BLaER1 (cell line): ENCODE data around the gene EMSY.

Experiments used
- H3K27ac ChIP-seq: shearing (Covaris generic); formaldehyde crosslinking; 2 replicates; pipeline ENCODE4 v1.8.1; 2022
- H3K27me3 ChIP-seq: shearing (Covaris generic); formaldehyde crosslinking; 2 replicates; pipeline ENCODE4 v1.8.1; 2022
- H3K36me3 ChIP-seq: shearing (Covaris generic); formaldehyde crosslinking; 2 replicates; pipeline ENCODE4 v1.8.1; 2022
- H3K4me1 ChIP-seq: shearing (Covaris generic); formaldehyde crosslinking; 2 replicates; pipeline ENCODE4 v1.8.1; 2022
- H3K4me2 ChIP-seq: shearing (Covaris generic); formaldehyde crosslinking; 2 replicates; pipeline ENCODE4 v1.8.1; 2022
- H3K4me3 ChIP-seq: shearing (Covaris generic); formaldehyde crosslinking; 2 replicates; pipeline ENCODE4 v1.8.1; 2022
- H3K9ac ChIP-seq: shearing (Covaris generic); formaldehyde crosslinking; 2 replicates; pipeline ENCODE4 v1.8.1; 2022
- H3K9me3 ChIP-seq: shearing (Covaris generic); formaldehyde crosslinking; 2 replicates; pipeline ENCODE4 v1.8.1; 2022
- H4K20me1 ChIP-seq: shearing (Covaris generic); formaldehyde crosslinking; 2 replicates; pipeline ENCODE4 v1.8.1; 2022
- Cebpa-rat ChIP-seq: shearing (Covaris generic); IDR thresholded peaks from 2 replicates; pipeline ENCODE4 v1.8.1; 2022

Gene EMSY

GRCh38 chr11:76515494-76515893 is 70.7 kb downstream of the EMSY start:
- no peaks in the 10 kb centered on the region for H4K20me1 ChIP-seq
- no peak for TF ChIP-seq Cebpa-rat
- H3K9me3 ChIP-seq, result no peaks in the 10 kb centered on the region
- H3K4me3 ChIP-seq, result no peak overlapping the region
- H3K36me3 ChIP-seq, result peaks cover 20% of the 10 kb centered on the region
- H3K9ac ChIP-seq, result no peak overlapping the region
- H3K27ac ChIP-seq, result no peak overlapping the region
- no peak overlapping the region for H3K4me2 ChIP-seq
- no peaks in the 10 kb centered on the region for H3K27me3 ChIP-seq
- peaks cover 24% of the 10 kb centered on the region for H3K4me1 ChIP-seq

GRCh38 chr11:76523147-76523546 is 78.3 kb downstream of the EMSY start:
- Histone ChIP-seq H3K4me3 (no peak overlapping the region), H3K4me2 (no peak overlapping the region), H3K9me3 (no peaks in the 10 kb centered on the region), H4K20me1 (no peaks in the 10 kb centered on the region), H3K36me3 (peaks cover 51% of the 10 kb centered on the region), H3K27me3 (no peaks in the 10 kb centered on the region), H3K9ac (no peak overlapping the region), H3K27ac (no peak overlapping the region), H3K4me1 (peaks cover 8% of the 10 kb centered on the region)
- TF ChIP-seq Cebpa-rat, result no peak

- Histone ChIP-seq H3K4me1 (peaks cover 10% of the 10 kb centered on the region), H3K9ac (no peak overlapping the region), H3K4me3 (no peak overlapping the region), H3K27ac (no peak overlapping the region), H3K36me3 (peaks cover 54% of the 10 kb centered on the region), H3K4me2 (no peak overlapping the region), H3K9me3 (no peaks in the 10 kb centered on the region), H3K27me3 (no peaks in the 10 kb centered on the region), H4K20me1 (no peaks in the 10 kb centered on the region)
- no peak for TF ChIP-seq Cebpa-rat
These were observed 79.1 kb downstream of the EMSY start for GRCh38 chr11:76523786-76524436.

GRCh38 chr11:76524461-76524860 is 79.6 kb downstream of the EMSY start:
- no peak overlapping the region for H3K27ac ChIP-seq
- H3K27me3 ChIP-seq, result no peaks in the 10 kb centered on the region
- H3K9me3 ChIP-seq, result no peaks in the 10 kb centered on the region
- no peak overlapping the region for H3K4me3 ChIP-seq
- H3K9ac ChIP-seq, result no peak overlapping the region
- H3K36me3 ChIP-seq, result peaks cover 56% of the 10 kb centered on the region
- no peaks in the 10 kb centered on the region for H4K20me1 ChIP-seq
- H3K4me2 ChIP-seq, result no peak overlapping the region
- TF ChIP-seq Cebpa-rat, result no peak
- peaks cover 10% of the 10 kb centered on the region for H3K4me1 ChIP-seq

- H3K4me3 ChIP-seq, result no peak overlapping the region
- no peak overlapping the region for H3K9ac ChIP-seq
- H3K4me2 ChIP-seq, result no peak overlapping the region
- no peaks in the 10 kb centered on the region for H3K27me3 ChIP-seq
- H4K20me1 ChIP-seq, result no peaks in the 10 kb centered on the region
- no peaks in the 10 kb centered on the region for H3K9me3 ChIP-seq
- H3K36me3 ChIP-seq, result peaks cover 58% of the 10 kb centered on the region
- peaks cover 10% of the 10 kb centered on the region for H3K4me1 ChIP-seq
- TF ChIP-seq Cebpa-rat, result no peak
- H3K27ac ChIP-seq, result no peak overlapping the region
These were observed 80.1 kb downstream of the EMSY start for GRCh38 chr11:76524919-76525318.

- H3K27me3 ChIP-seq, result no peaks in the 10 kb centered on the region
- no peak overlapping the region for H3K4me2 ChIP-seq
- peaks cover 63% of the 10 kb centered on the region for H3K36me3 ChIP-seq
These were observed 82.1 kb downstream of the EMSY start for GRCh38 chr11:76526878-76527277.

GRCh38 chr11:76542436-76542835 is 97.6 kb downstream of the EMSY start:
- Histone ChIP-seq H4K20me1 (no peaks in the 10 kb centered on the region), H3K9me3 (no peaks in the 10 kb centered on the region), H3K9ac (no peak overlapping the region), H3K27me3 (no peaks in the 10 kb centered on the region), H3K4me2 (no peak overlapping the region), H3K27ac (no peak overlapping the region), H3K4me1 (no peaks in the 10 kb centered on the region), H3K36me3 (peaks cover 77% of the 10 kb centered on the region), H3K4me3 (no peak overlapping the region)
- TF ChIP-seq Cebpa-rat, result no peak

More at GRCh38 chr11:76526878-76527277, 82.1 kb downstream of the EMSY start:
- no peak overlapping the region for H3K9ac ChIP-seq
- no peaks in the 10 kb centered on the region for H3K9me3 ChIP-seq
- H3K4me3 ChIP-seq, result no peak overlapping the region
- TF ChIP-seq Cebpa-rat, result no peak
- H3K4me1 ChIP-seq, result peaks cover 10% of the 10 kb centered on the region
- no peaks in the 10 kb centered on the region for H4K20me1 ChIP-seq
- no peak overlapping the region for H3K27ac ChIP-seq

GRCh38 chr11:76543006-76543703 is 98.3 kb downstream of the EMSY start:
- H3K4me3 ChIP-seq, result no peak overlapping the region
- no peaks in the 10 kb centered on the region for H4K20me1 ChIP-seq
- H3K9me3 ChIP-seq, result no peaks in the 10 kb centered on the region
- H3K27ac ChIP-seq, result no peak overlapping the region
- no peak overlapping the region for H3K9ac ChIP-seq
- H3K4me1 ChIP-seq, result no peaks in the 10 kb centered on the region
- peaks cover 70% of the 10 kb centered on the region for H3K36me3 ChIP-seq
- no peaks in the 10 kb centered on the region for H3K27me3 ChIP-seq
- TF ChIP-seq Cebpa-rat, result no peak
- no peak overlapping the region for H3K4me2 ChIP-seq

GRCh38 chr11:76550781-76551180 is 106.0 kb downstream of the EMSY start:
- H3K4me2 ChIP-seq, result no peak overlapping the region
- no peaks in the 10 kb centered on the region for H3K9me3 ChIP-seq
- H3K27me3 ChIP-seq, result no peaks in the 10 kb centered on the region
- no peak for TF ChIP-seq Cebpa-rat
- H3K9ac ChIP-seq, result no peak overlapping the region
- no peaks in the 10 kb centered on the region for H4K20me1 ChIP-seq
- no peaks in the 10 kb centered on the region for H3K4me1 ChIP-seq
- H3K27ac ChIP-seq, result no peak overlapping the region
- no peak overlapping the region for H3K4me3 ChIP-seq
- peaks cover 24% of the 10 kb centered on the region for H3K36me3 ChIP-seq

GRCh38 chr11:76551400-76551799 is 106.6 kb downstream of the EMSY start:
- Histone ChIP-seq H3K4me1 (no peaks in the 10 kb centered on the region), H4K20me1 (no peaks in the 10 kb centered on the region), H3K4me3 (no peak overlapping the region), H3K9ac (no peak overlapping the region), H3K36me3 (peaks cover 18% of the 10 kb centered on the region), H3K9me3 (no peaks in the 10 kb centered on the region), H3K4me2 (no peak overlapping the region), H3K27ac (no peak overlapping the region), H3K27me3 (no peaks in the 10 kb centered on the region)
- TF ChIP-seq Cebpa-rat, result no peak
